Astrocyte (in vitro differentiated cells and primary cell): Measurements from ENCODE around the gene DPP7. TPM values are rescaled to one million over a fixed set of nuclear protein-coding genes. Genes with fewer than 3 reads are reported as not detected.

ENCODE experiments used
- DNase-seq: peaks from one replicate; pipeline ENCODE4 v3.0.0-alpha.2; 2010; ENCODE audit warnings: low read depth
- FAIRE-seq: peaks from 2 replicates; lab custom pipeline; 2011; peaks lifted over from hg19 to GRCh38; lab: Jason Lieb, UNC
- H2AFZ ChIP-seq: 2 replicates; pipeline ENCODE4 v1.6.0; 2012; ENCODE audit warnings: low read depth, low read length, inconsistent platforms
- H3K27ac ChIP-seq: 2 replicates; pipeline ENCODE4 v1.5.1; 2011; ENCODE audit warnings: low read depth, low read length, inconsistent platforms
- H3K27me3 ChIP-seq: 2 replicates; pipeline ENCODE4 v1.6.0; 2011; ENCODE audit warnings: low read length, inconsistent platforms; ENCODE audit not compliant: insufficient read depth
- H3K36me3 ChIP-seq: 2 replicates; pipeline ENCODE4 v1.5.1; 2011; ENCODE audit warnings: low read length, inconsistent platforms; ENCODE audit not compliant: insufficient read depth
- H3K4me1 ChIP-seq: 2 replicates; pipeline ENCODE4 v1.5.1; 2011; ENCODE audit warnings: low read length, inconsistent platforms; ENCODE audit not compliant: insufficient read depth
- H3K4me2 ChIP-seq: 2 replicates; pipeline ENCODE4 v1.6.0; 2012; ENCODE audit warnings: low read length, inconsistent platforms
- H3K4me3 ChIP-seq: 2 replicates; pipeline ENCODE4 v1.5.1; 2011; ENCODE audit warnings: low read depth, mild to moderate bottlenecking, low read length, inconsistent platforms; ENCODE audit not compliant: insufficient read depth
- H3K79me2 ChIP-seq: 2 replicates; pipeline ENCODE4 v1.6.0; 2012; ENCODE audit warnings: mild to moderate bottlenecking, low read length, inconsistent platforms; ENCODE audit not compliant: insufficient read depth
- H3K9ac ChIP-seq: 2 replicates; pipeline ENCODE4 v1.6.0; 2012; ENCODE audit warnings: mild to moderate bottlenecking, low read length, inconsistent platforms
- H3K9me3 ChIP-seq: 2 replicates; pipeline ENCODE4 v1.5.1; 2012; ENCODE audit warnings: low read depth, mild to moderate bottlenecking, low read length, inconsistent platforms; ENCODE audit not compliant: insufficient read depth
- H4K20me1 ChIP-seq: 2 replicates; pipeline ENCODE4 v1.6.0; 2012; ENCODE audit warnings: low read length, inconsistent platforms; ENCODE audit not compliant: insufficient read depth
- H3K27ac Mint-ChIP-seq: one replicate; pipeline ENCODE4 v1.8.0; 2021; ENCODE audit warnings: mild to moderate bottlenecking, mixed read lengths; ENCODE audit not compliant: unreplicated experiment
- H3K27me3 Mint-ChIP-seq: one replicate; pipeline ENCODE4 v1.8.0; 2021; ENCODE audit warnings: low read depth, mixed read lengths; ENCODE audit not compliant: unreplicated experiment
- H3K36me3 Mint-ChIP-seq: one replicate; pipeline ENCODE4 v1.8.0; 2021; ENCODE audit warnings: low read depth, mixed read lengths; ENCODE audit not compliant: unreplicated experiment
- H3K4me1 Mint-ChIP-seq: one replicate; pipeline ENCODE4 v1.8.0; 2021; ENCODE audit warnings: low read depth, mixed read lengths; ENCODE audit not compliant: unreplicated experiment
- H3K4me3 Mint-ChIP-seq: one replicate; pipeline ENCODE4 v1.8.0; 2021; ENCODE audit warnings: mild to moderate bottlenecking, moderate library complexity, mixed read lengths; ENCODE audit not compliant: unreplicated experiment
- H3K9me3 Mint-ChIP-seq: one replicate; pipeline ENCODE4 v1.8.0; 2021; ENCODE audit warnings: mild to moderate bottlenecking, mixed read lengths; ENCODE audit not compliant: unreplicated experiment
- CTCF ChIP-seq: IDR thresholded peaks from 2 replicates; pipeline ENCODE4 v1.5.1; 2011; ENCODE audit warnings: low read depth, mild to moderate bottlenecking, inconsistent platforms, low read length, moderate library complexity; ENCODE audit not compliant: insufficient read depth
- EZH2 ChIP-seq: IDR thresholded peaks from 2 replicates; pipeline ENCODE4 v1.6.1; 2012; ENCODE audit warnings: mild to moderate bottlenecking, low read length, inconsistent platforms; ENCODE audit not compliant: insufficient read depth
- total RNA-seq: library from RNA; stranded (reverse); gene quantifications from 2 replicates; pipeline ENCODE4 v1.2.1, GENCODE V29; 2021

The DPP7 gene
- total RNA-seq, 1 donor from 2014 or later = 53.8 TPM

DNA sequence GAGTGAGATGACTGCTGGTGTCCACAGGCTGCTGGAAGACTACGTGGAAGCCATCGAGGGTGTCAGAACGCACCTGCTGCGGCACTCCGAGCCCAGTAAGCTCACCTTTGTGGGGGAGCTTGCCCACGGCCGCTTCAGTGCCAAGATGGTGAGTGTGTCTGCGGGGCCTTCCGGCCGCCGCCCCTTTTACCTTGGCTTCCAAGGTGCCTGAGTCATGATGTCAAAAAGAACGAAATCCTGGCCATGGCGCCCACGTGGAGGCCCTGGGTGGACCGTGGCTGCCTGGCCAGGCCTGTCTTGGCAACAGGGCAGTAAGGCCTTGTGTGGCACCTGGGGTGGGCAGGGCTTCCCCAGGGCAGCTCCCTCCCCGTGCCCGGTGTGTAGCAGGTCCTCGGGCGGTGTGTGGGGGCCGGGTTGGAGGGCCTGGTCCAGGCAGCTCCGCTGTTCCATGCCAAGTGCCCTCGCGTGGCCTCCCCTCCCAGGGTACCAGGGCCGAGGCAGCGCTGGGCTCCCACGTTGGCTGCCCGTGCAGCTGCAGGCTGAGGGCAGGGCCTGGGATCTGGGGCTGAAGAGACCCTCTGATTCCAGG lies 7.8 kb downstream of the DPP7 start:
- Mint-ChIP-seq H3K4me3 (no peak overlapping the region), H3K27ac (no peak overlapping the region), H3K4me1 (no peaks in the 10 kb centered on the region), H3K36me3 (peaks cover 7% of the 10 kb centered on the region), H3K9me3 (no peaks in the 10 kb centered on the region), H3K27me3 (no peaks in the 10 kb centered on the region)
- Histone ChIP-seq H3K9me3 (peaks cover 16% of the 10 kb centered on the region), H3K9ac (no peak overlapping the region), H4K20me1 (peaks cover 10% of the 10 kb centered on the region), H3K36me3 (peaks cover 20% of the 10 kb centered on the region), H2AFZ (no peak overlapping the region), H3K4me3 (no peak overlapping the region), H3K27me3 (no peaks in the 10 kb centered on the region), H3K4me1 (no peaks in the 10 kb centered on the region), H3K27ac (no peak overlapping the region), H3K79me2 (no peaks in the 10 kb centered on the region), H3K4me2 (no peak overlapping the region)
- TF ChIP-seq CTCF = no peak
- TF ChIP-seq EZH2 = no peak
- DNase-seq (no peak), FAIRE-seq (no peak)

- peaks cover 26% of the 10 kb centered on the region for H3K36me3 ChIP-seq
- H3K4me1 ChIP-seq = no peaks in the 10 kb centered on the region
- Mint-ChIP-seq H3K4me1 (no peaks in the 10 kb centered on the region), H3K27ac (no peak overlapping the region), H3K27me3 (no peaks in the 10 kb centered on the region), H3K36me3 (peaks cover 7% of the 10 kb centered on the region), H3K9me3 (no peaks in the 10 kb centered on the region), H3K4me3 (no peak overlapping the region)
- TF ChIP-seq CTCF = no peak
- no peak for TF ChIP-seq EZH2
- no peak overlapping the region for H2AFZ ChIP-seq
- H3K27me3 ChIP-seq = no peaks in the 10 kb centered on the region
- H3K4me2 ChIP-seq = no peak overlapping the region
- H3K4me3 ChIP-seq = no peak overlapping the region
- no peak overlapping the region for H3K9ac ChIP-seq
- H4K20me1 ChIP-seq = peaks cover 10% of the 10 kb centered on the region
- DNase-seq (no peak), FAIRE-seq (no peak)
- H3K9me3 ChIP-seq = peaks cover 19% of the 10 kb centered on the region
- no peak overlapping the region for H3K27ac ChIP-seq
- H3K79me2 ChIP-seq = no peaks in the 10 kb centered on the region
Measured at GRCh38 chr9:137105814-137106661, 8.5 kb downstream of the DPP7 start.
